Measurements from ENCODE around the gene HDAC4. TPM values are rescaled to one million over a fixed set of nuclear protein-coding genes. Genes with fewer than 3 reads are reported as not detected.

HDAC4 gene
- total and polyA plus RNA-seq, 2 of the 4 experiments (the other 2 are of a cell fraction) = 4.1 to 7.2 TPM

GRCh38 chr2:239070466-239070865, 330.4 kb downstream of the HDAC4 start:
- BruUV-seq (replicated peaks) = no TSS peak
- POLR2A ChIA-PET (ENCODE audit: unreplicated experiment) = no interaction called here
- Histone ChIP-seq H3K23ac (ENCODE audit: low read depth, low read length) (no peak overlapping the region), H3K56ac (ENCODE audit: extremely low read depth, insufficient read depth, low read length) (no peak overlapping the region), H2BK120ac (ENCODE audit: low read depth, low read length) (no peak overlapping the region), H2BK15ac (ENCODE audit: low read depth, low read length) (no peak overlapping the region), H4K8ac (ENCODE audit: low read depth in 2 of 2, low read length in 2 of 2) (no peak overlapping the region), H2AFZ (replicated peaks; ENCODE audit: low read length, poor library complexity) (no peak overlapping the region), H3K79me1 (ENCODE audit: low read depth in 1 of 2, low read length in 2 of 2) (no peaks in the 10 kb centered on the region), H3K4me3 (ENCODE audit: insufficient read depth, low read depth, low read length) (no peak overlapping the region), H2BK5ac (ENCODE audit: low read depth, low read length, poor library complexity, severe bottlenecking) (no peak overlapping the region), H4K20me1 (ENCODE audit: insufficient read depth, low read length) (peaks cover 6% of the 10 kb centered on the region), H3K14ac (replicated peaks; ENCODE audit: low read depth, low read length) (no peak overlapping the region), H3K18ac (ENCODE audit: low read depth, low read length) (no peak overlapping the region), H2AK9ac (replicated peaks; ENCODE audit: low read depth, low read length, poor library complexity) (no peak overlapping the region), H3K9me3 (ENCODE audit: control insufficient read depth, insufficient read depth, low read length) (peaks cover 3% of the 10 kb centered on the region), H2AK5ac (ENCODE audit: low read depth, low read length) (no peak overlapping the region; the same call in 1 of the 2 replicates), H4K91ac (ENCODE audit: insufficient read depth, low read depth, low read length) (no peak overlapping the region), H2BK20ac (ENCODE audit: low read depth, low read length) (no peak overlapping the region), H3K36me3 (ENCODE audit: control insufficient read depth, insufficient read depth, low read length) (peaks cover 62% of the 10 kb centered on the region), H3K4me2 (ENCODE audit: low read depth, low read length) (no peak overlapping the region), H3K4me1 (ENCODE audit: control insufficient read depth, insufficient read depth, low read length) (peaks cover 2% of the 10 kb centered on the region; the same call in 1 of the 2 replicates), H3K9ac (ENCODE audit: low read depth, low read length) (no peak overlapping the region), H4K5ac (ENCODE audit: low read depth, low read length) (no peak overlapping the region), H3K27me3 (ENCODE audit: control insufficient read depth, insufficient read depth, low read length) (no peaks in the 10 kb centered on the region), H3K27ac (ENCODE audit: insufficient read depth, low read length) (no peak overlapping the region), H3K4ac (ENCODE audit: low read depth, low read length) (no peak overlapping the region), H3K9me1 (ENCODE audit: insufficient read depth, low read length) (no peaks in the 10 kb centered on the region)
- DNase-seq (no peak), ATAC-seq (ENCODE audit: low read depth) (no peak)
- in situ Hi-C loops (cut with MboI; ENCODE audit: low sequenced_read_pairs) (no loop called here), intact Hi-C loops (cut with micrococcal nuclease) (no loop called here), dilution Hi-C loops (cut with HindIII; ENCODE audit: low sequenced_read_pairs, unreplicated experiment) (no loop called here)
- no CpG with 5 or more reads among the region's 9 CpGs for WGBS, 2 experiments (ENCODE audit: extremely low coverage in 2 of 2, insufficient read length in 1 of 2)
- CTCF ChIA-PET = no interaction called here
- TF ChIP-seq, protein P1, sequence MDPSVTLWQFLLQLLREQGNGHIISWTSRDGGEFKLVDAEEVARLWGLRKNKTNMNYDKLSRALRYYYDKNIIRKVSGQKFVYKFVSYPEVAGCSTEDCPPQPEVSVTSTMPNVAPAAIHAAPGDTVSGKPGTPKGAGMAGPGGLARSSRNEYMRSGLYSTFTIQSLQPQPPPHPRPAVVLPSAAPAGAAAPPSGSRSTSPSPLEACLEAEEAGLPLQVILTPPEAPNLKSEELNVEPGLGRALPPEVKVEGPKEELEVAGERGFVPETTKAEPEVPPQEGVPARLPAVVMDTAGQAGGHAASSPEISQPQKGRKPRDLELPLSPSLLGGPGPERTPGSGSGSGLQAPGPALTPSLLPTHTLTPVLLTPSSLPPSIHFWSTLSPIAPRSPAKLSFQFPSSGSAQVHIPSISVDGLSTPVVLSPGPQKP (IDR thresholded peaks at IDR 0.05; ENCODE audit: borderline replicate concordance, low read depth, low read length) = no peak
- TF ChIP-seq NFE2L2 (IDR thresholded peaks at IDR 0.05; ENCODE audit: low read depth, low read length) (no peak), CTCF (conservative IDR thresholded peaks at IDR 0.05; ENCODE audit: low read depth, low read length) (no peak), CEBPB (IDR thresholded peaks at IDR 0.05; ENCODE audit: low read depth, low read length) (no peak), USF2 (IDR thresholded peaks at IDR 0.05; ENCODE audit: low read depth, low read length) (no peak), MAZ (IDR thresholded peaks at IDR 0.05; ENCODE audit: borderline replicate concordance, low read depth, low read length) (no peak), RFX5 (IDR thresholded peaks at IDR 0.05; ENCODE audit: low read depth, low read length) (no peak), RAD21 (IDR thresholded peaks at IDR 0.05; ENCODE audit: low read length) (no peak), RCOR1 (IDR thresholded peaks at IDR 0.05; ENCODE audit: insufficient replicate concordance, low read length) (no peak), MAFK (IDR thresholded peaks at IDR 0.05; ENCODE audit: low read depth, low read length) (no peak), SMC3 (IDR thresholded peaks at IDR 0.05; ENCODE audit: low read depth, low read length) (no peak), BHLHE40 (IDR thresholded peaks at IDR 0.05; ENCODE audit: low read depth, low read length) (no peak), CHD1 (IDR thresholded peaks at IDR 0.05; ENCODE audit: low read depth, low read length) (no peak), FOS (IDR thresholded peaks at IDR 0.05; ENCODE audit: low read depth, low read length) (no peak), POLR2A (IDR thresholded peaks at IDR 0.05; ENCODE audit: low read depth, low read length) (no peak), MXI1 (IDR thresholded peaks at IDR 0.05; ENCODE audit: borderline replicate concordance, low read depth, low read length) (no peak)

Measured in IMR-90 (cell line).